NCI-H510A treated with DMSO at 0.1 percent for 48 hours (cell line): ENCODE results near the gene OR2A7.
"Not testable (repeated sequence)": the region's sequence is repeated elsewhere in the genome, so short reads cannot be mapped to it uniquely, and the experiment has no call there.

Source experiments
- DNase-seq: peaks from one replicate; lab custom pipeline; 2025; lab: John Stamatoyannopoulos, UW

The OR2A7 gene

GRCh38 chr7:144255471-144255897, 9.1 kb downstream of the OR2A7 start:
- DNase-seq = no peak

GRCh38 chr7:144252307-144252706, 12.3 kb downstream of the OR2A7 start:
- not testable (repeated sequence) for DNase-seq

GRCh38 chr7:144247674-144248330, 16.8 kb downstream of the OR2A7 start:
- DNase-seq = not testable (repeated sequence)

- DNase-seq = not testable (repeated sequence)
Measured at GRCh38 chr7:144246967-144247366, 17.6 kb downstream of the OR2A7 start.

- DNase-seq = not testable (repeated sequence)
Measured at GRCh38 chr7:144245372-144245771, 19.2 kb downstream of the OR2A7 start.

- not testable (repeated sequence) for DNase-seq
Measured at GRCh38 chr7:144239365-144239764, 25.2 kb downstream of the OR2A7 start, which contains the start of gene OR2A42. TSS of gene OR2A42 (minus strand) at chr7:144239605. CDS start at chr7:144232843, 6,762 bp downstream.

GRCh38 chr7:144238530-144239082, 26.0 kb downstream of the OR2A7 start:
- not testable (repeated sequence) for DNase-seq

GRCh38 chr7:144233039-144233438, 31.6 kb downstream of the OR2A7 start:
- DNase-seq = not testable (repeated sequence)

GRCh38 chr7:144231027-144231426, 33.6 kb downstream of the OR2A7 start:
- not testable (repeated sequence) for DNase-seq

- not testable (repeated sequence) for DNase-seq
Measured at GRCh38 chr7:144228810-144229209, 35.8 kb downstream of the OR2A7 start.

- DNase-seq = not testable (repeated sequence)
Measured at GRCh38 chr7:144226866-144227265, 37.7 kb downstream of the OR2A7 start.

- DNase-seq = not testable (repeated sequence)
Measured at GRCh38 chr7:144223675-144224074, 40.9 kb downstream of the OR2A7 start.

GRCh38 chr7:144220531-144220930, 44.1 kb downstream of the OR2A7 start:
- DNase-seq = not testable (repeated sequence)

GRCh38 chr7:144219149-144219548, 45.4 kb downstream of the OR2A7 start:
- not testable (repeated sequence) for DNase-seq

- DNase-seq = not testable (repeated sequence)
Measured at GRCh38 chr7:144218581-144218980, 46.0 kb downstream of the OR2A7 start.

- DNase-seq = not testable (repeated sequence)
Measured at GRCh38 chr7:144217200-144217599, 47.4 kb downstream of the OR2A7 start.
